HUES64 (cell line): ENCODE data around the gene GLCCI1.

Experiments used
- H3K27ac ChIP-seq: 2 replicates; pipeline ENCODE4 v1.7.0; 2013; ENCODE audit warnings: low read depth, low read length, inconsistent platforms
- H3K27me3 ChIP-seq: 2 replicates; pipeline ENCODE4 v1.6.1; 2013; ENCODE audit warnings: mild to moderate bottlenecking, low read length; ENCODE audit not compliant: insufficient read depth
- H3K36me3 ChIP-seq: 2 replicates; pipeline ENCODE4 v1.6.1; 2013; ENCODE audit warnings: mild to moderate bottlenecking, low read length; ENCODE audit not compliant: insufficient read depth
- H3K4me1 ChIP-seq: 2 replicates; pipeline ENCODE4 v1.6.1; 2013; ENCODE audit warnings: mild to moderate bottlenecking, low read length, moderate library complexity; ENCODE audit not compliant: insufficient read depth
- H3K4me3 ChIP-seq: 2 replicates; pipeline ENCODE4 v1.5.1; 2013; ENCODE audit warnings: mild to moderate bottlenecking, low read length, moderate library complexity
- H3K9ac ChIP-seq: 2 replicates; pipeline ENCODE4 v1.6.1; 2013; ENCODE audit warnings: mild to moderate bottlenecking, low read depth, low read length
- H3K9me3 ChIP-seq: 2 replicates; pipeline ENCODE4 v1.6.1; 2013; ENCODE audit warnings: low read depth, low read length; ENCODE audit not compliant: insufficient read depth
- WGBS: fragments of 150-250, 120-280 bp; methylation state at CpG from one replicate; pipeline ENCODE4 v1.1.7; 2013; ENCODE audit warnings: missing lambda C conversion rate; 5-methylcytosine and 5-hydroxymethylcytosine counted together

Gene GLCCI1

DNA sequence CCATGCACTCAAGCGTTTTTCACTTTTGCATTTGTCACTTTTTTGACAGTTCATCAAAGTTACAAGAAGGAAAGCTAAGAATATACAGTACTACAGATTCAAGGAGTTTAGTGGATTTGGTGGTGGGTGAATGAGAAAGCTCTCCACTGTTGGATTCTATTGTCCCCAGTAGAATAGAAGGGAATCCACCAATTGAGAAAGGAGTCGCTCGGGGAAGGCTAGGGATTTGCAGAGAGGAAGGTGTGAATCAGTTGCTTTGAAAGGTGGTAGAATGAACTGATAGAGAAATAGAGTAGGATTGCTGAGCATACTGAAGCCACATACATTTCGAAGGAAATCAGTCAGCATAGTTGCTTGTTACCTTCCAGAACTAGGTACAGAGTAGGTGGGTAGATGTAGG lies 33.7 kb upstream of the GLCCI1 start:
- H3K4me1 ChIP-seq: peaks cover 18% of the 10 kb centered on the region
- H3K9ac ChIP-seq: no peak overlapping the region
- no peaks in the 10 kb centered on the region for H3K27me3 ChIP-seq
- WGBS: 76% methylated on average over 4 of the region's 4 CpGs
- H3K9me3 ChIP-seq: no peaks in the 10 kb centered on the region
- no peak overlapping the region for H3K27ac ChIP-seq
- H3K4me3 ChIP-seq: no peak overlapping the region
- H3K36me3 ChIP-seq: no peaks in the 10 kb centered on the region

DNA sequence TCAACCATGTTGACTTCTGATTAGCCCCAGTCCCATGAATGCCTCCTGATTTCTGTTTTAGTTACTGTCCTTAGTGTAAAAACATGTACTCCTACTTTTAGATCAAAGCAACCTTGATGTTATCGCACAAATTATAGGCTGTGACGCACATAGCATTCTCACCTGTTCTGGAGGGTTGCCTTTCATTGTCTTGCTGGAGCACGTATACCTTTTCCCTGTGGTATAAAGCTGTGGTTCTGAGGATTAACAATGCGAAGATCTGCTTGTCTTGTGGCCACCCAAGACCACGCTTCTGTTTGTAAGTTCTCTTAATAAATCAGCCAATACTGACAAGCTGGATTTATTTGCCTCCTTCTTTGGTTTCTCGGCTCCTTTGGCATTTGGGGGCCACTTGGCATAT lies 30.1 kb upstream of the GLCCI1 start:
- 87% methylated on average over 6 of the region's 6 CpGs for WGBS
- H3K36me3 ChIP-seq: no peaks in the 10 kb centered on the region
- H3K4me1 ChIP-seq: peaks cover 18% of the 10 kb centered on the region
- no peak overlapping the region for H3K27ac ChIP-seq
- no peak overlapping the region for H3K9ac ChIP-seq
- no peak overlapping the region for H3K4me3 ChIP-seq
- no peaks in the 10 kb centered on the region for H3K27me3 ChIP-seq
- H3K9me3 ChIP-seq: no peaks in the 10 kb centered on the region

DNA sequence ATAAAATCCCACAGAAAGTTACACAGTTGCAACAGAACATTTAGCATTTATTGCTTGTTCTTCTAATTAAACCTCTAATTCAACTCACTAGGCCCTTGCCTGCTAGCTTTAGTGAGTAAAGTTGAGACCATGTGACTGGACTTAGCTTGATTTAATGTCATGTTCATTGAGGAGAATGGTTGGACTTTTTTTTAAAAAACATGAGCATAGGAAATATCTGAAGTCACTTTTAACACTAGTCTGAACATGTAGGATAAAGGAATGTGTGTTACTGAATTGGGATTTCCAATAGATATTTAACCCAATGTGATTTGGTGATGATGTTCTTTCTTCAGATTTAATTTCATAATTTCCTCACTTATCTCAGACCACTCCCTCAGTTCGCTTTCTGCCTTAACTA lies 24.6 kb upstream of the GLCCI1 start:
- no peaks in the 10 kb centered on the region for H3K9me3 ChIP-seq
- H3K36me3 ChIP-seq: no peaks in the 10 kb centered on the region
- no peak overlapping the region for H3K4me3 ChIP-seq
- H3K9ac ChIP-seq: no peak overlapping the region
- H3K27ac ChIP-seq: no peak overlapping the region
- WGBS: 89% methylated on average over 1 of the region's 1 CpG
- no peaks in the 10 kb centered on the region for H3K27me3 ChIP-seq
- H3K4me1 ChIP-seq: 0 out of 2 replicates have a peak, but pooled peaks cover 4% of the 10 kb centered on the region

DNA sequence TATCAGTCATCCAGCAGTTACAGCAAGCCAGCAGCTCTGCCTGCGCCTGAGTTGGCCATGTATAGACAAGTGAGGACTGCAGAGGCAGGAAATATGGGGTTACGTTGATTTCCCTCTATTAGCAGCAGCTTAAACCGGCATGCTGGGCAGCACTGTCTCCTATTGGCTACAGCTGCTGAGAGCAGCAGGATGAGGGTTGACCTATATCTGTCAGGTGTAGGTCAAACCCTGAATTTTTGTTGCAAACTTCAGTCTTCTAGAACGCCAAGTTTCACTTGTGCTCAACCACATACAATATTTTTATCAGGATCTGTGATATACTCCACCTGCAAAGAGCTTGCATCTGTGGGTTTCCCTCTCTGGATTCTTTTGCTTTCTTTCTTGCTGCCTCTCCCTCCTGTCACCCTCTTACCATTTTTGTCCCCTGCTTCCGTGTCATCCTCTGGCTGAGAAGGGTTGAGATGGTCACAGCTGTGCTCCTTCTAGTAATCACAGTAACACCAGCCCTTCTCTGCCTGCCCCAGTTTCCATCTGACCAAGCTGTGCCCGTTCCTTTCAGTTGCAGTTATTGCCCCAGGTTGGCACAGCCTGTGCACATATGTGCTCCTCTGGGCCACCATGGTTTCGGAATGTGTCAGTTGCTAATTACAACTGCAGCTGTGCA lies 23.8 kb upstream of the GLCCI1 start:
- H3K9ac ChIP-seq: no peak overlapping the region
- H3K36me3 ChIP-seq: no peaks in the 10 kb centered on the region
- 0 out of 2 replicates have a peak, but pooled peaks cover 4% of the 10 kb centered on the region for H3K4me1 ChIP-seq
- no peak overlapping the region for H3K27ac ChIP-seq
- 78% methylated on average over 7 of the region's 7 CpGs for WGBS
- H3K4me3 ChIP-seq: no peak overlapping the region
- no peaks in the 10 kb centered on the region for H3K9me3 ChIP-seq
- no peaks in the 10 kb centered on the region for H3K27me3 ChIP-seq

DNA sequence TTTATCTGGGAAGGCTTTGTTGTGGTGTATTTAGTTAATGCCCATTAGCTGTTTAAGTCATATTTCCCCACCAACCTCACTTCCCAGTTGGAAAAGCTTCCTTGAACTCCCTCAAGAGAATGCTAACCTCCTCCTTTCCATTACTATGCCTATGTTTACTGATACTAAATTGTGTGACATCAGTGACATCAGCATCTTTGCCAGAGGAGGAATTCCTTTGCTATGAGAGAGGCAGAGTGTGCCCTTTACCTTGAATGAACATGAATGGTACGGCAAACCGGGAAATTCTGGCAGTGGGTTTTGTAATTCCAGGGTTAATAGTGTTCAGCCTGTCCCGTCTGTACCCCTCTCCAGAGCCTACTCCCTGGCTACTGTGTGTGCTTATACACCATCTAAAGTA lies 22.1 kb upstream of the GLCCI1 start:
- Histone ChIP-seq H3K9me3 (no peaks in the 10 kb centered on the region), H3K36me3 (no peaks in the 10 kb centered on the region), H3K27me3 (no peaks in the 10 kb centered on the region), H3K4me3 (no peak overlapping the region), H3K4me1 (0 out of 2 replicates have a peak, but pooled peaks cover 4% of the 10 kb centered on the region), H3K9ac (no peak overlapping the region), H3K27ac (no peak overlapping the region)
- 84% methylated on average over 3 of the region's 3 CpGs for WGBS

DNA sequence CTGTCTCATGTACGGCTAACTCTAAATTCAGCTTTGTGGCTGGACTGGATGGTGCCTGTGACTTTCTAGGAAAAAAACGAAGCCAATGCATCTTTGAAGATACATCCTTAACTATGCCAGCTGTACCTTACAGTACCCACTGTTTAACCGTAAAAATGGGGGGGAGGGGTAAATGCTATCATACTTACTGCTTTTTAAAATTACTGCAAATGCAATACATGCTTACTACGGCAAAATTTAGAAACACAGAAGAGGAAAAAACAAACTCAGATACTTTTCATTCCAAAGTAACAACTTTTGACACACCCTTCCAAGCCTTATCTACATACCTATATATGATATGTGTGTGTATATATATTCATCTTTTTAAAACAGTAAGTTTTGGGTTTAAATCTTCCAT lies 20.4 kb upstream of the GLCCI1 start:
- Histone ChIP-seq H3K4me3 (no peak overlapping the region), H3K27ac (no peak overlapping the region), H3K4me1 (0 out of 2 replicates have a peak, but pooled peaks cover 4% of the 10 kb centered on the region), H3K36me3 (no peaks in the 10 kb centered on the region), H3K9ac (no peak overlapping the region), H3K27me3 (no peaks in the 10 kb centered on the region), H3K9me3 (no peaks in the 10 kb centered on the region)
- WGBS: 91% methylated on average over 3 of the region's 4 CpGs

DNA sequence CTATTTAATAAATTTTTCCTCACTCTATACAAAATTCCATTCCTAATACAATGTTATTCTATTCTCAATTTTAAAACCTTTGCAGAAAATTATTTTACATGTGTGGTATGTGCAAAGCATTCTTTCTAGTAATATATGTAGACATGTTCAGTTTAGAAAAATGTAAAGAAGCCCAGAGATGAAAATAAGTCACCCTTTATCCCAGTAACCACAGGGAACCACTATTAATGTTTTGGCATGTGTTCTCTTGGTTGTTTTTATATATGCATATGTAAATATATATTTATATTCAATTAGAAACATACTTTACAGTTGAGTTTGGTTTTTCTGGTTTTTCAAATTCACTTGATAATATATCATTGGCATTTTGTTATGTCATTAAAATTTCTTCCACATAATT lies 14.8 kb upstream of the GLCCI1 start:
- Histone ChIP-seq H3K9ac (no peak overlapping the region), H3K27ac (no peak overlapping the region), H3K9me3 (no peaks in the 10 kb centered on the region), H3K4me1 (peaks cover 22% of the 10 kb centered on the region; the same call in 1 of the 2 replicates), H3K36me3 (no peaks in the 10 kb centered on the region), H3K27me3 (no peaks in the 10 kb centered on the region), H3K4me3 (no peak overlapping the region)

DNA sequence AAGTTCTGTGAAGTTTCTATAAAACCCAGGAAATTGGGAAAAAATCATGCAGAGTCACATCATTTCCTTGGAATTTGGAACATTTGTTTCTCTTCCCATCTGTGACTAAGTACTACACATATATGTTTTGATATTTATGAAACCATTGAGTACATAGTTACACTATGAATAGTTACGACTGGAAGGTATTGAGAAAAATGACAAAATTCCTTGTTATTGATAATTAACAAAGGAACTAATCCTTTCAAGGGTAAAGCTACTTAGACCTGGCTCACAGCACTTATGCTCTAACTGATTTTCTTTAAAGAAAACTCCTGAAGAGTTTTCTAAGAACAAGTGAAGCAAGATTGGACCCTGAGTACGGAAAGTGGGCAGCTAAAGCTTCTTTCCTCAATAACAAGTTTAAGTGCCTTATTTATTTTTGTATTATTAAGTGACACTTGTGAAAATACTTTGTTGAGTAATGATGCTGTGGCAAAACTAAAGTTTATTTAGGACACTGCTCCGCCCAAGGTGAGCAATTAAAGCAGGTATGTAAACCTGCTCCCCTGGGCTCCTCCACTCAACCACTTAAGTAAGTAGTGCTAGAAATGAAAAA lies 12.0 kb upstream of the GLCCI1 start:
- Histone ChIP-seq H3K4me1 (peaks cover 22% of the 10 kb centered on the region; the same call in 1 of the 2 replicates), H3K27ac (no peak overlapping the region), H3K36me3 (no peaks in the 10 kb centered on the region), H3K4me3 (no peak overlapping the region), H3K9me3 (no peaks in the 10 kb centered on the region), H3K27me3 (no peaks in the 10 kb centered on the region), H3K9ac (no peak overlapping the region)
- 100% methylated on average over 2 of the region's 3 CpGs for WGBS

DNA sequence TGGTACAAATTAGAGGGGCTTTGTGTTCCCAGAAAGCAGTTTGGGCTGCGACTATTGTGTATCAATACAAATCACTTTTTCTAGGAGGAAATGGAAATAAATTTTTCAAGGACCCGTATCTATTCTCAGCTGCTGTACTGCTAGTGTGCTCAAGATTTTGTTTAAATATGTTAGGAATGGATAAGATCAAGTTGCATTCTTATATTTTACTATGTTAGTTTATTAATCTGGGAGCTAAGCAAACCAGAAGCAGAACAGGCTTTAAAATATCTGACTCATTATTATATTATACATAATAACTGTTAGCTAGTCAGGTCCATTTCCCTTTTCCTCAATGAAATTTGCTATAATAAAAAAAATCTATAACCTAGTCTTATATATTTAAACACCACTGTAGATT lies 11.1 kb upstream of the GLCCI1 start:
- no peak overlapping the region for H3K9ac ChIP-seq
- H3K9me3 ChIP-seq: no peaks in the 10 kb centered on the region
- no peak overlapping the region for H3K4me3 ChIP-seq
- WGBS: 94% methylated on average over 2 of the region's 2 CpGs
- H3K27ac ChIP-seq: no peak overlapping the region
- H3K27me3 ChIP-seq: no peaks in the 10 kb centered on the region
- no peaks in the 10 kb centered on the region for H3K36me3 ChIP-seq
- H3K4me1 ChIP-seq: peaks cover 22% of the 10 kb centered on the region; the same call in 1 of the 2 replicates

DNA sequence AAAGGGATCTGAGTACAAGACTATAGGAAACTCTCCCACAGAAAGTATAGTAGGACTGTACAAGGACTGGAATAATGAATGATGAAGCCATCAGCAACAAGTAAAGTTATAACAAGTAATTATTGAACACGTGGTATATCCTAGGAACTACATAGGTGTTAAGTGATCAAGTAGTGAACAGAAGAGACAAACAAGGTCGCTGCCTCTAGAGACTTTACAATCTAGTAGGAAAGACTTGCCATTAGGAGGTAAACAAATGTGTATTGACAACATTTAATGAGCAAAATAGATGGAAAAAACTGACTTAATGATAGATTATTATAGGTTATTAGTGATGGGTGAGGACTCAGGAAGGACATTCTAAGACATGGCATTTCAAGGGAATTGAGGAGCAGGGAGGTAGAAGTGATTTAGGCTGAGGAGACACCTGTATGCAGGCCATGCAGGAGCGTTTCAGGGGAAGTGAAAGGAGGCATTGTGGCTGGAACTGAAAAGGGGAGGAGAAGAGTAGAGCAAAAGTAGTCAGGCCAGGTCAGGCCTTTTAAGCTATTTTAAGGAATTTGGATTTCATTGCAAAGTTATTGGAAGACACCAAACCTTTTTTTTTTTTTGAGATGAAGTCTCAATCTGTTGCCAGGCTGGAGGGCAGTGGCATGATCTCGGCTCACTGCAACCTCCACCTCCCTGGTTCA lies 8.5 kb upstream of the GLCCI1 start:
- Histone ChIP-seq H3K9ac (no peak overlapping the region), H3K4me1 (peaks cover 13% of the 10 kb centered on the region; the same call in 1 of the 2 replicates), H3K36me3 (no peaks in the 10 kb centered on the region), H3K4me3 (no peak overlapping the region), H3K27me3 (no peaks in the 10 kb centered on the region), H3K9me3 (no peaks in the 10 kb centered on the region), H3K27ac (no peak overlapping the region)
- 90% methylated on average over 4 of the region's 4 CpGs for WGBS

DNA sequence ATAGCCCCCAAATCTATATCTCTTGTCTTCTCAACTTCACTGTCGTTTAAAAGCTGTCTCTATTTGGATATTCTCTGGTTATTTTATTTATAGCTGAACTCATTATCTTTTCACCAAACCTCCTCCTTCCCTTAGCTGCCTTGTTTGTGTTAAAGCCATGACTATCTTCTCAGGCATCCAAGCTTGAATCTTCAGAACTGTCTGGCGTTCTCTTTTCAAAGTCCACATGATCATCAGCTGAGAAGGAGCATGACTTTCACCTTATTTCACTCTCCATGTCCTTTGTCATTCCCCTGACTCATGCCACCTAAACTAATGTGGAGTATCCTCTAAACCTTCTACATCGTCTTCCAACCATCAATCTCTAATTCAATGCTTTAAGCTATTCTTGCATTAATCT lies 5.7 kb upstream of the GLCCI1 start:
- H3K9ac ChIP-seq: no peak overlapping the region
- H3K4me1 ChIP-seq: 0 out of 2 replicates have a peak, but pooled peaks cover 1% of the 10 kb centered on the region
- no peak overlapping the region for H3K27ac ChIP-seq
- H3K36me3 ChIP-seq: no peaks in the 10 kb centered on the region
- H3K27me3 ChIP-seq: no peaks in the 10 kb centered on the region
- H3K9me3 ChIP-seq: no peaks in the 10 kb centered on the region
- H3K4me3 ChIP-seq: no peak overlapping the region
- 87% methylated on average over 3 of the region's 3 CpGs for WGBS
